HG02870 (cell line): ENCODE results near the gene AREL1.

ENCODE experiments used
- ATAC-seq: cut with Tn5 transposase; IDR thresholded peaks from one replicate; pipeline ENCODE4 v1.9.1; 2021; ENCODE audit warnings: mild to moderate bottlenecking, moderate library complexity; ENCODE audit not compliant: unreplicated experiment

Gene AREL1

GRCh38 chr14:74638966-74639365 lies 73.9 kb downstream of the AREL1 start:
- no peak for ATAC-seq

GRCh38 chr14:74638066-74638465 lies 74.8 kb downstream of the AREL1 start:
- no peak for ATAC-seq

GRCh38 chr14:74637178-74637550 lies 75.7 kb downstream of the AREL1 start:
- ATAC-seq: no peak

GRCh38 chr14:74636424-74637177 lies 76.3 kb downstream of the AREL1 start:
- no peak for ATAC-seq

GRCh38 chr14:74635847-74636246 lies 77.0 kb downstream of the AREL1 start:
- no peak for ATAC-seq

- ATAC-seq: no peak
These were observed 77.9 kb downstream of the AREL1 start for GRCh38 chr14:74634964-74635363.

- ATAC-seq: no peak
These were observed 78.4 kb downstream of the AREL1 start for GRCh38 chr14:74634481-74634880.

- no peak for ATAC-seq
These were observed 81.8 kb downstream of the AREL1 start for GRCh38 chr14:74630881-74631690.

GRCh38 chr14:74628418-74628817 lies 84.5 kb downstream of the AREL1 start:
- ATAC-seq: no peak

GRCh38 chr14:74627076-74627475 lies 85.8 kb downstream of the AREL1 start:
- ATAC-seq: no peak

- no peak for ATAC-seq
These were observed 90.6 kb downstream of the AREL1 start for GRCh38 chr14:74622257-74622656.

GRCh38 chr14:74621556-74621955 lies 91.3 kb downstream of the AREL1 start:
- ATAC-seq: no peak

GRCh38 chr14:74620923-74621322 lies 92.0 kb downstream of the AREL1 start:
- no peak for ATAC-seq

- ATAC-seq: no peak
These were observed 92.4 kb downstream of the AREL1 start for GRCh38 chr14:74620497-74620921.

GRCh38 chr14:74619672-74620131 lies 93.2 kb downstream of the AREL1 start:
- ATAC-seq: no peak

GRCh38 chr14:74618078-74618952 lies 94.6 kb downstream of the AREL1 start:
- no peak for ATAC-seq

GRCh38 chr14:74616996-74617700 lies 95.7 kb downstream of the AREL1 start:
- no peak for ATAC-seq

- no peak for ATAC-seq
These were observed 96.4 kb downstream of the AREL1 start for GRCh38 chr14:74616507-74616906.

- ATAC-seq: no peak
These were observed 97.1 kb downstream of the AREL1 start for GRCh38 chr14:74615735-74616134.
